Neural cell (in vitro differentiated cells): ENCODE measurements around the gene C6orf141. TPM values are rescaled to one million over a fixed set of nuclear protein-coding genes. Genes with fewer than 3 reads are reported as not detected.

Experiments
- H2AFZ ChIP-seq: fragments of 200-600, 300-800 bp; sonication (generic), shearing (Covaris generic); 2 replicates; pipeline ENCODE4 v1.6.0; 2014; ENCODE audit warnings: low read depth, mild to moderate bottlenecking, antibody characterized with exemption, low read length, moderate library complexity
- H3F3A ChIP-seq: fragments of 200-600 bp; shearing (Covaris generic); 2 replicates; pipeline ENCODE4 v1.6.1; 2016; ENCODE audit warnings: mild to moderate bottlenecking, moderate library complexity, mixed read lengths, antibody characterized with exemption, low read length; ENCODE audit not compliant: insufficient read depth, poor library complexity, severe bottlenecking
- H3K27ac ChIP-seq: fragments of 200-600, 300-800 bp; sonication (generic), shearing (Covaris generic); 2 replicates; pipeline ENCODE4 v1.5.1; 2014; ENCODE audit warnings: mild to moderate bottlenecking, low read length, moderate library complexity
- H3K27me3 ChIP-seq: fragments of 300-800, 200-600 bp; sonication (generic), shearing (Covaris generic); 2 replicates; pipeline ENCODE4 v1.6.0; 2014; ENCODE audit warnings: mild to moderate bottlenecking, low read depth, low read length, moderate library complexity; ENCODE audit not compliant: insufficient read depth
- H3K36me3 ChIP-seq: fragments of 300-800, 200-600 bp; sonication (generic), shearing (Covaris generic); 2 replicates; pipeline ENCODE4 v1.5.1; 2014; ENCODE audit warnings: mild to moderate bottlenecking, antibody characterized with exemption, low read length, moderate library complexity; ENCODE audit not compliant: insufficient read depth
- H3K4me2 ChIP-seq: fragments of 300-800, 200-600 bp; sonication (generic), shearing (Covaris generic); 2 replicates; pipeline ENCODE4 v1.6.0; 2014; ENCODE audit warnings: mild to moderate bottlenecking, low read length
- H3K4me3 ChIP-seq: fragments of 300-800, 200-600 bp; sonication (generic), shearing (Covaris generic); 2 replicates; pipeline ENCODE4 v1.5.1; 2014; ENCODE audit warnings: mild to moderate bottlenecking, low read length, moderate library complexity
- H3K79me2 ChIP-seq: fragments of 200-600 bp; shearing (Covaris generic); replicated peaks from 2 replicates; pipeline ENCODE4 v1.6.0; 2014; ENCODE audit warnings: mild to moderate bottlenecking, low read length, moderate library complexity; ENCODE audit not compliant: insufficient read depth
- H3K9ac ChIP-seq: fragments of 300-800, 200-600 bp; sonication (generic), shearing (Covaris generic); 2 replicates; pipeline ENCODE4 v1.6.1; 2016; ENCODE audit warnings: mild to moderate bottlenecking, low read length, mixed read lengths
- H3K9me2 ChIP-seq: fragments of 200-600 bp; shearing (Covaris generic); 2 replicates; pipeline ENCODE4 v1.6.1; 2016; ENCODE audit warnings: mild to moderate bottlenecking, low read length, mixed read lengths; ENCODE audit not compliant: insufficient read depth
- H3K9me3 ChIP-seq: fragments of 200-600, 300-800 bp; sonication (generic), shearing (Covaris generic); 2 replicates; pipeline ENCODE4 v1.6.1; 2016; ENCODE audit warnings: mild to moderate bottlenecking, mixed run types, low read length, moderate library complexity, mixed read lengths
- H4K20me1 ChIP-seq: fragments of 200-600 bp; shearing (Covaris generic); 2 replicates; pipeline ENCODE4 v1.6.1; 2016; ENCODE audit warnings: mild to moderate bottlenecking, mixed run types; ENCODE audit not compliant: insufficient read depth
- CTCF ChIP-seq: fragments of 450-650 bp; IDR thresholded peaks from 2 replicates; pipeline ENCODE4 v1.5.1; 2014; ENCODE audit warnings: antibody characterized with exemption, mild to moderate bottlenecking, moderate library complexity; ENCODE audit not compliant: poor library complexity, severe bottlenecking
- EP300 ChIP-seq: fragments of 450-650 bp; conservative IDR thresholded peaks from 2 replicates; pipeline ENCODE4 v1.6.1; 2014; ENCODE audit warnings: antibody characterized with exemption, mild to moderate bottlenecking, moderate library complexity; ENCODE audit not compliant: poor library complexity, severe bottlenecking
- EZH2 ChIP-seq: fragments of 200-600, 300-800 bp; shearing (Covaris generic), sonication (generic); IDR thresholded peaks from 2 replicates; pipeline ENCODE4 v1.6.1; 2014; ENCODE audit warnings: antibody characterized with exemption, low read length, borderline replicate concordance, mild to moderate bottlenecking; ENCODE audit not compliant: insufficient read depth, poor library complexity, severe bottlenecking
- MXI1 ChIP-seq: fragments of 450-650 bp; conservative IDR thresholded peaks from 2 replicates; pipeline ENCODE4 v1.6.1; 2014; ENCODE audit warnings: antibody characterized with exemption, mild to moderate bottlenecking; ENCODE audit not compliant: poor library complexity, severe bottlenecking
- POLR2AphosphoS5 ChIP-seq: IDR thresholded peaks from 2 replicates; pipeline ENCODE4 v1.6.1; 2012
- RAD21 ChIP-seq: fragments of 450-650 bp; conservative IDR thresholded peaks from 2 replicates; pipeline ENCODE4 v1.6.1; 2014; ENCODE audit warnings: antibody characterized with exemption, mild to moderate bottlenecking, moderate library complexity
- SMC3 ChIP-seq: fragments of 450-650 bp; conservative IDR thresholded peaks from 2 replicates; pipeline ENCODE4 v1.6.1; 2014; ENCODE audit warnings: antibody characterized with exemption, mild to moderate bottlenecking, moderate library complexity; ENCODE audit not compliant: poor library complexity
- TAF1 ChIP-seq: IDR thresholded peaks from 2 replicates; pipeline ENCODE4 v1.6.1; 2012; ENCODE audit warnings: low read depth
- polyA plus RNA-seq: library from polyadenylated mRNA; depleted of rRNA; stranded (reverse); fragments of >200 nt; gene quantifications from 2 replicates; pipeline ENCODE4 v1.2.3, GENCODE V29; 2014
- TF ChIP-seq, protein P1 (sequence below): IDR thresholded peaks from 2 replicates; pipeline ENCODE4 v1.6.1; 2012; ENCODE audit warnings: borderline replicate concordance

Gene C6orf141
- polyA plus RNA-seq, 1 donor from 2014 or later = not detected

DNA sequence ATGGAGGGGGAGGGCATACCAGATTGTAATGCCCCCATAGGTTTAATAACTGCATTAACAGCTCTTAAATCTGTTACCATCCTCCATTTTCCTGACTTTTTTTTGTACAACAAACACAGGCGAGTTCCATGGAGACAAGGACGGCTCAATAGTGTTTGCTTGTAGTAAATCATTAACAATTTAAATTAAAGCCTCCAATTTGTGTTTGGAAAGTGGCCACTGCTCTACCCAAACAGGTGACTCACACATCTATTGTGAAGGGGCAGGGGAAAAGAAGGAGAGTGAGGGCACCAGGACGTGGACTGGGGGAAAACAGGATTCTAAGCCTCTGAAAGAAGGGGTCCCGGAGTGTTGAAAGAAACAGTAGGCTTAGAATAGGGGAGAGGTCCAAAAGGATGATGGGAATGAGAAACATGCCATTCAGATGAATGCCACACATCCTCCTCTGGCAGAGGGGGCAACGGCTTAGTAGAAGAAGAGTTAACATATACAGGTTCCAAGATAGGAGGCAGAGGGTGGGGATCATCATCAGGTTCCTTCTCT lies 43.8 kb upstream of the C6orf141 start:
- Histone ChIP-seq H3F3A (no peaks in the 10 kb centered on the region), H3K9me3 (no peaks in the 10 kb centered on the region), H3K36me3 (no peaks in the 10 kb centered on the region), H2AFZ (no peak overlapping the region), H3K4me3 (no peak overlapping the region), H3K27me3 (no peaks in the 10 kb centered on the region), H4K20me1 (no peaks in the 10 kb centered on the region), H3K79me2 (no peaks in the 10 kb centered on the region), H3K4me2 (no peak overlapping the region), H3K9me2 (no peaks in the 10 kb centered on the region), H3K27ac (no peak overlapping the region), H3K9ac (no peak overlapping the region)
- TF ChIP-seq, protein P1, sequence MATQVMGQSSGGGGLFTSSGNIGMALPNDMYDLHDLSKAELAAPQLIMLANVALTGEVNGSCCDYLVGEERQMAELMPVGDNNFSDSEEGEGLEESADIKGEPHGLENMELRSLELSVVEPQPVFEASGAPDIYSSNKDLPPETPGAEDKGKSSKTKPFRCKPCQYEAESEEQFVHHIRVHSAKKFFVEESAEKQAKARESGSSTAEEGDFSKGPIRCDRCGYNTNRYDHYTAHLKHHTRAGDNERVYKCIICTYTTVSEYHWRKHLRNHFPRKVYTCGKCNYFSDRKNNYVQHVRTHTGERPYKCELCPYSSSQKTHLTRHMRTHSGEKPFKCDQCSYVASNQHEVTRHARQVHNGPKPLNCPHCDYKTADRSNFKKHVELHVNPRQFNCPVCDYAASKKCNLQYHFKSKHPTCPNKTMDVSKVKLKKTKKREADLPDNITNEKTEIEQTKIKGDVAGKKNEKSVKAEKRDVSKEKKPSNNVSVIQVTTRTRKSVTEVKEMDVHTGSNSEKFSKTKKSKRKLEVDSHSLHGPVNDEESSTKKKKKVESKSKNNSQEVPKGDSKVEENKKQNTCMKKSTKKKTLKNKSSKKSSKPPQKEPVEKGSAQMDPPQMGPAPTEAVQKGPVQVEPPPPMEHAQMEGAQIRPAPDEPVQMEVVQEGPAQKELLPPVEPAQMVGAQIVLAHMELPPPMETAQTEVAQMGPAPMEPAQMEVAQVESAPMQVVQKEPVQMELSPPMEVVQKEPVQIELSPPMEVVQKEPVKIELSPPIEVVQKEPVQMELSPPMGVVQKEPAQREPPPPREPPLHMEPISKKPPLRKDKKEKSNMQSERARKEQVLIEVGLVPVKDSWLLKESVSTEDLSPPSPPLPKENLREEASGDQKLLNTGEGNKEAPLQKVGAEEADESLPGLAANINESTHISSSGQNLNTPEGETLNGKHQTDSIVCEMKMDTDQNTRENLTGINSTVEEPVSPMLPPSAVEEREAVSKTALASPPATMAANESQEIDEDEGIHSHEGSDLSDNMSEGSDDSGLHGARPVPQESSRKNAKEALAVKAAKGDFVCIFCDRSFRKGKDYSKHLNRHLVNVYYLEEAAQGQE = no peak
- TF ChIP-seq CTCF = no peak
- no peak for TF ChIP-seq TAF1
- no peak for TF ChIP-seq POLR2AphosphoS5
- TF ChIP-seq EP300 = no peak
- no peak for TF ChIP-seq EZH2
- no peak for TF ChIP-seq RAD21
- no peak for TF ChIP-seq SMC3
- no peak for TF ChIP-seq MXI1

DNA sequence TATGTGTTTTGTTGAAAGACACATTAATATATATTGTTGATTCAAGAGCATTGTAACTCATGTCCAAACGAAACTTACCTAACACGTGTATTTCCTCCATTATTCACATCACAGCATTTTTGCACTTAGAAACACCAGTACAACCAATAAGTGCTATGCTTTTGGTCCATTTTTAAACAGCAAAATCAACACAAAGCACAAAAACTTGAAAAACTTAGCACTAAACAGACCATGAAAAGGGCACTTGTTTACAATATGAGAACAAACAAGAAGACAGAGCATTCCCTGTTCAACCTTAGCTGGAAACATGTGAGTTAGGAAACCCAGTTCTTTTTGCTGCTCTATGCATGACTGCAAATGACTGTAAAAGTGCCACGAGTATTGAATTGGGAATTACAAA lies 41.1 kb upstream of the C6orf141 start:
- Histone ChIP-seq H2AFZ (no peak overlapping the region), H3K36me3 (no peaks in the 10 kb centered on the region), H3K27ac (no peak overlapping the region), H3K9ac (no peak overlapping the region), H4K20me1 (no peaks in the 10 kb centered on the region), H3K9me3 (no peaks in the 10 kb centered on the region), H3K4me2 (no peak overlapping the region), H3K9me2 (no peaks in the 10 kb centered on the region), H3K27me3 (no peaks in the 10 kb centered on the region), H3K79me2 (no peaks in the 10 kb centered on the region), H3F3A (no peaks in the 10 kb centered on the region), H3K4me3 (no peak overlapping the region)
- TF ChIP-seq EZH2 = no peak
- no peak for TF ChIP-seq RAD21
- TF ChIP-seq POLR2AphosphoS5 = no peak
- TF ChIP-seq MXI1 = no peak
- no peak for TF ChIP-seq TAF1
- TF ChIP-seq EP300 = no peak
- TF ChIP-seq, protein P1 = no peak
- TF ChIP-seq SMC3 = no peak
- no peak for TF ChIP-seq CTCF
